ENCODE data around the gene ZNF408. TPM values are rescaled to one million over a fixed set of nuclear protein-coding genes. Genes with fewer than 3 reads are reported as not detected.

Gene ZNF408
- polyA plus RNA-seq, 2 of the 4 experiments (the other 2 are of a cell fraction): 6.7 to 16.7 TPM

DNA sequence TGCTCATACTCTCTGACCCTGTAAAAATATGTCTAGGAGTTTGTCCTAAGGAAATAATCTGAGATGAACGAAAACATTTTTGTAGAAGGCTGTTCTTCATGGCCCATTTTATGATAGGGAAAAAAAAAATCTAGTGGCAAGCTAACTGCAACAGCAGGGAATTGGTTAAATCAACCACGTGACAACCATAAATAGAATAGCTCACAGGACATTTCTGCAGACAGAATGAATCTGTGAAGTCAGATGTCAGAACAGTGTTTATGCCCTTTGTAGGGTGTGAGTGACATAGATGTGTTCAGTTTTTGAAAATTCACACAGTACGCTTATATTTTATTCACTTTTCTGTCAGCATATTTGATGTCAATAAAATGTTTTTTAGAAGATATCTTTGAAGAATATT is 16.5 kb upstream of the ZNF408 start:
- POLR2A ChIA-PET: interaction anchor here (0.8 kb wide), 1 partner anchor 16 kb away, joined by 4 read pairs; the partner anchor contains the start of genes ARHGAP1 and ZNF408
- H3K4me1 ChIP-seq: peaks cover 5% of the 10 kb centered on the region; the same call in 1 of the 3 replicates
- no peak for FAIRE-seq
- CTCF ChIA-PET: interaction anchor here (0.8 to 2.2 kb wide), 3 partner anchors 10 to 295 kb away, joined by 3 to 5 read pairs (median 4); no protein-coding TSS in a partner anchor
- H3K4me2 ChIP-seq: no peak overlapping the region
- WGBS (ENCODE audit: missing lambda C conversion rate): 86% methylated on average over 3 of the region's 3 CpGs
- H3K27ac ChIP-seq: no peak overlapping the region
- no peaks in the 10 kb centered on the region for H3K9me3 ChIP-seq
- DNase-seq (ENCODE audit: low read depth in 1 of 2, low spot score in 1 of 2): no peak
- no peak for ATAC-seq
- TF ChIP-seq ZC3H11A (IDR thresholded peaks at IDR 0.05) (no peak), ESRRA (IDR thresholded peaks at IDR 0.05; ENCODE audit: borderline replicate concordance, low read length) (no peak), HEYL (CRISPR knock-in tag; IDR thresholded peaks at IDR 0.05) (no peak), NR3C1 (IDR thresholded peaks at IDR 0.05) (no peak)
- TF ChIP-seq, protein P1, sequence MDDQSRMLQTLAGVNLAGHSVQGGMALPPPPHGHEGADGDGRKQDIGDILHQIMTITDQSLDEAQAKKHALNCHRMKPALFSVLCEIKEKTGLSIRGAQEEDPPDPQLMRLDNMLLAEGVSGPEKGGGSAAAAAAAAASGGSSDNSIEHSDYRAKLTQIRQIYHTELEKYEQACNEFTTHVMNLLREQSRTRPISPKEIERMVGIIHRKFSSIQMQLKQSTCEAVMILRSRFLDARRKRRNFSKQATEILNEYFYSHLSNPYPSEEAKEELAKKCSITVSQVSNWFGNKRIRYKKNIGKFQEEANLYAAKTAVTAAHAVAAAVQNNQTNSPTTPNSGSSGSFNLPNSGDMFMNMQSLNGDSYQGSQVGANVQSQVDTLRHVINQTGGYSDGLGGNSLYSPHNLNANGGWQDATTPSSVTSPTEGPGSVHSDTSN (IDR thresholded peaks at IDR 0.05): no peak
- no peak overlapping the region for H3K4me3 ChIP-seq

DNA sequence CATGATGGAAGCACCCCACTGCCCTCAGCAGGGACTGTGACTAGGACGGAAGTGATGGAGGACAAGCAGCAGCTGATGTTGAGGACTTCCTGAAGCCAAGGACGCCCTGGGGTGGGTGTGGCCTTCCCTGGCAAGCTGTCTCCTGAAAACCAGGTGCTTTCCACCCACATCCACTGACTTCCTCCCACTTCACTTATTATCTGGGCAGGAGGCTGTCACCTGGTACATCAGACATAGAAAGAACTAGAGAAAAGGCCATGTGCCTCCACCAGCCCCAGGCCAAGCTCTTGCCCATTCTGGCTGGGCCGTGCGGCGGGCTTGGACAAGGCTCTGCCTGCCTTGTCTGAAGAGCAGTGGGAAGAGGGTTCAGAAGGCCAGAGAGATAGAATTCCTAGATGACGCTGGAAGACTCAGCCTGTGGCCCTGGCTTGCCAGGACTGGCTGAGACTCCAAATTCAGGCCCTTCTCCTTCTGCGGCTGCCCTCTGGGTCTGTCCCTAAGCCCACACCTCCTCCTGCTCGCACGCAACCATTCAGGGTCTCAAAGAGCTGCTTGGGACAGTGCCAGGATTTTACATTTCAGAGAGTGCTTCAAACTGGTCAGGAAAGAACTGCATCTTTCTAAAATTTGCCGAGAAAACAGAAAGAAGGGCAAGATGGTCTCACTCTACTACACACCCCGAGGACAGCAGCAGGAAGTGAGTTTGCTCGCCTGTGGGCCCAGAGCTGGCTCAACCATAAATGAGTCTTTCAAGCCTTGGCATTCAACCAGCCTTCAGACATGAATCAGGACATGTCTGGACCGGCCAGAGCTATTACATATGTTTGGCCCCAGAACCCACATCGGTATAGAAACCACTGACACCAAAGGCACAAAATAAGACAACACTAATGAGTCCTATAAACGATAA is 13.7 kb upstream of the ZNF408 start:
- ATAC-seq (no peak), DNase-seq (ENCODE audit: low read depth in 1 of 2, low spot score in 1 of 2) (no peak), FAIRE-seq (no peak)
- Histone ChIP-seq H3K4me1 (peaks cover 5% of the 10 kb centered on the region; the same call in 1 of the 3 replicates), H3K4me2 (no peak overlapping the region), H3K9me3 (no peaks in the 10 kb centered on the region), H3K4me3 (no peak overlapping the region), H3K27ac (no peak overlapping the region)
- POLR2A ChIA-PET: interaction anchor here (1.0 kb wide), 1 partner anchor 14 kb away, joined by 3 read pairs; the partner anchor contains the start of gene ZNF408
- no peak for TF ChIP-seq ZFP36 (IDR thresholded peaks at IDR 0.05; ENCODE audit: borderline replicate concordance, partially characterized antibody)
- no peak for TF ChIP-seq SMC3 (IDR thresholded peaks at IDR 0.05)
- no peak for TF ChIP-seq ZNF302 (CRISPR knock-in tag; IDR thresholded peaks at IDR 0.05)
- no peak for TF ChIP-seq ZC3H11A (IDR thresholded peaks at IDR 0.05)
- no peak for TF ChIP-seq CHD2 (IDR thresholded peaks at IDR 0.05; ENCODE audit: low read length, partially characterized antibody)
- no peak for TF ChIP-seq HEYL (CRISPR knock-in tag; IDR thresholded peaks at IDR 0.05)
- no peak for TF ChIP-seq HOXB5 (CRISPR knock-in tag; IDR thresholded peaks at IDR 0.05)
- no peak for TF ChIP-seq RARB (CRISPR knock-in tag; IDR thresholded peaks at IDR 0.05)
- TF ChIP-seq, protein P2, sequence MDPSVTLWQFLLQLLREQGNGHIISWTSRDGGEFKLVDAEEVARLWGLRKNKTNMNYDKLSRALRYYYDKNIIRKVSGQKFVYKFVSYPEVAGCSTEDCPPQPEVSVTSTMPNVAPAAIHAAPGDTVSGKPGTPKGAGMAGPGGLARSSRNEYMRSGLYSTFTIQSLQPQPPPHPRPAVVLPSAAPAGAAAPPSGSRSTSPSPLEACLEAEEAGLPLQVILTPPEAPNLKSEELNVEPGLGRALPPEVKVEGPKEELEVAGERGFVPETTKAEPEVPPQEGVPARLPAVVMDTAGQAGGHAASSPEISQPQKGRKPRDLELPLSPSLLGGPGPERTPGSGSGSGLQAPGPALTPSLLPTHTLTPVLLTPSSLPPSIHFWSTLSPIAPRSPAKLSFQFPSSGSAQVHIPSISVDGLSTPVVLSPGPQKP (IDR thresholded peaks at IDR 0.05; ENCODE audit: low read depth, low read length): no peak
- TF ChIP-seq KDM1A (IDR thresholded peaks at IDR 0.05; ENCODE audit: low read depth): no peak
- no peak for TF ChIP-seq GATA3 (IDR thresholded peaks at IDR 0.05; ENCODE audit: borderline replicate concordance)
- CTCF ChIA-PET: interaction anchor here (0.5 to 1.7 kb wide), 4 partner anchors 9 to 248 kb away, joined by 3 to 9 read pairs (median 4); no protein-coding TSS in a partner anchor
- 92% methylated on average over 15 of the region's 15 CpGs for WGBS (ENCODE audit: missing lambda C conversion rate)

DNA sequence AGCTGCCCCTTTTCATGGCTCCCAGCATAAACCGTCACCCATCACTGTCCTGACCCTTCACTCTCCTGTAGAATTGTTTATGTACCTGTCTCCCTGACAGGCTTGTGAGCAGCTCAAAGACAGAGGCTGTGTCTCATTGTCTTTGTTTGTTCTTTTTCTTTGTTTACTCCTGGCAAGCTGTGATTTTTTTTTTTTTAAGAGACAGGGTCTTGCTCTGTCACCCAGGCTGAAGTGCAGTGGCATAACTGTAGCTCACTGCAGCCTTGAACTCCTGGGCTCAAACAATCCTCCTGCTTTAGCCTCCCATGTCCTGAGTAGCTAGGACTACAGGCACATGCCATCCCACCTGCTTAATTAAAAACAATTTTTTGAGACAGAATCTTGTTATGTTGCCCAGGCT is 10.1 kb upstream of the ZNF408 start:
- FAIRE-seq (no peak), ATAC-seq (no peak)
- CTCF ChIA-PET: interaction anchor here (0.7 to 1.2 kb wide), 2 partner anchors 16 to 128 kb away, joined by 3 to 4 read pairs; no protein-coding TSS in a partner anchor

DNA sequence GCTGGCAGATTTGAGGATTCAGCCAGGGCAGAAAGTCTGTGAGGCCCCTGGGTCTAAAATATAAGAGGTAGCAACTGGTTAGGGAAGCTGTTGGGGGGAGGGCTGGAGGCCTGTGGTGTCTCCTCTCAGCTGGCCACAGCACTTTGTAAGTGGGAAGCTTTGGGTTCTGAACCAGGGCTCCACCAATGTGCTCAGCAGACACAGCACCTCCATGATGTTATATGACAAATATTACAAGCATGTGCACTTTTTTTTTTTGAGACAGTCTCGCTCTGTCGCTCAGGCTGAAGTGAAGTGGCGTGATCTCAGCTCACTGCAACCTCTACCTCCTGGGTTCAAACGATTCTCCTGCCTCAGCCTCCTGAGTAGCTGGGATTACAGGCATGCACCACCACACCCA is 8.4 kb upstream of the ZNF408 start:
- Histone ChIP-seq H3K4me3 (no peak overlapping the region), H3K4me2 (no peak overlapping the region), H3K27ac (no peak overlapping the region), H3K9me3 (no peaks in the 10 kb centered on the region), H3K4me1 (no peaks in the 10 kb centered on the region)
- ATAC-seq (no peak), DNase-seq (ENCODE audit: low read depth in 1 of 2, low spot score in 1 of 2) (no peak), FAIRE-seq (no peak)
- ChIA-PET POLR2A (no interaction called here), CTCF (interaction anchor here (0.6 to 1.1 kb wide), 3 partner anchors 25 to 300 kb away, joined by 3 read pairs; no protein-coding TSS in a partner anchor)
- 95% methylated on average over 4 of the region's 4 CpGs for WGBS (ENCODE audit: missing lambda C conversion rate)
- TF ChIP-seq, protein P2 (IDR thresholded peaks at IDR 0.05; ENCODE audit: low read depth, low read length): no peak
- TF ChIP-seq TFCP2L1 (CRISPR knock-in tag; IDR thresholded peaks at IDR 0.05) (no peak), HDAC2 (IDR thresholded peaks at IDR 0.05) (no peak), TP53 (CRISPR knock-in tag; IDR thresholded peaks at IDR 0.05) (no peak), KDM1A (IDR thresholded peaks at IDR 0.05; ENCODE audit: low read depth) (no peak), ZSCAN20 (CRISPR knock-in tag; IDR thresholded peaks at IDR 0.05) (no peak), RAD21 (conservative IDR thresholded peaks at IDR 0.05 in 1 of 2, IDR thresholded peaks at IDR 0.05 in 1 of 2) (no peak), GATA3 (IDR thresholded peaks at IDR 0.05; ENCODE audit: borderline replicate concordance) (no peak), CHD4 (IDR thresholded peaks at IDR 0.05; ENCODE audit: borderline replicate concordance) (no peak), EHMT2 (IDR thresholded peaks at IDR 0.05; ENCODE audit: low read depth) (no peak), KDM5A (IDR thresholded peaks at IDR 0.05) (no peak)
- TF ChIP-seq, protein P3, sequence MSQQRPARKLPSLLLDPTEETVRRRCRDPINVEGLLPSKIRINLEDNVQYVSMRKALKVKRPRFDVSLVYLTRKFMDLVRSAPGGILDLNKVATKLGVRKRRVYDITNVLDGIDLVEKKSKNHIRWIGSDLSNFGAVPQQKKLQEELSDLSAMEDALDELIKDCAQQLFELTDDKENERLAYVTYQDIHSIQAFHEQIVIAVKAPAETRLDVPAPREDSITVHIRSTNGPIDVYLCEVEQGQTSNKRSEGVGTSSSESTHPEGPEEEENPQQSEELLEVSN (IDR thresholded peaks at IDR 0.05; ENCODE audit: borderline replicate concordance, low read depth): no peak
- TF ChIP-seq, protein P4, sequence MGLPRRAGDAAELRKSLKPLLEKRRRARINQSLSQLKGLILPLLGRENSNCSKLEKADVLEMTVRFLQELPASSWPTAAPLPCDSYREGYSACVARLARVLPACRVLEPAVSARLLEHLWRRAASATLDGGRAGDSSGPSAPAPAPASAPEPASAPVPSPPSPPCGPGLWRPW (IDR thresholded peaks at IDR 0.05): no peak

More for the DNA sequence above, 10.1 kb upstream of the ZNF408 start:
- no peak for DNase-seq (ENCODE audit: low read depth in 1 of 2, low spot score in 1 of 2)
- H3K4me1 ChIP-seq: no peaks in the 10 kb centered on the region
- H3K4me3 ChIP-seq: no peak overlapping the region
- H3K9me3 ChIP-seq: no peaks in the 10 kb centered on the region
- POLR2A ChIA-PET: no interaction called here
- TF ChIP-seq FOXS1 (CRISPR knock-in tag; IDR thresholded peaks at IDR 0.05): no peak
- TF ChIP-seq CEBPB (IDR thresholded peaks at IDR 0.05): no peak
- H3K27ac ChIP-seq: no peak overlapping the region
- no peak overlapping the region for H3K4me2 ChIP-seq
- WGBS (ENCODE audit: missing lambda C conversion rate): 93% methylated on average over 1 of the region's 1 CpG

Data from A549 (cell line).